Skeletal muscle tissue (tissue), 4 donors: Measurements from ENCODE around the gene CLCN6. TPM values are rescaled to one million over a fixed set of nuclear protein-coding genes. Genes with fewer than 3 reads are reported as not detected.

Experiments used
- H3K27ac ChIP-seq: one replicate; pipeline ENCODE4 v1.7.0; 2013; ENCODE audit warnings: mild to moderate bottlenecking, low read depth, low read length, inconsistent platforms
- H3K27me3 ChIP-seq, 3 donors: one replicate each; pipeline ENCODE4 v1.7.0; 2013; ENCODE audit warnings: low read length in 3 of 3; ENCODE audit not compliant: control insufficient read depth in 3 of 3, insufficient read depth in 3 of 3
- H3K36me3 ChIP-seq, 3 donors: one replicate each; pipeline ENCODE4 v1.7.0; 2013; ENCODE audit warnings: low read length in 3 of 3; ENCODE audit not compliant: control insufficient read depth in 3 of 3, insufficient read depth in 3 of 3
- H3K4me1 ChIP-seq, 3 donors: one replicate each; pipeline ENCODE4 v1.7.0; 2013; ENCODE audit warnings: low read length in 3 of 3, mild to moderate bottlenecking in 3 of 3; ENCODE audit not compliant: control insufficient read depth in 3 of 3, insufficient read depth in 3 of 3
- H3K4me3 ChIP-seq, 3 donors: one replicate each; pipeline ENCODE4 v1.7.0; 2013; ENCODE audit warnings: low read length in 3 of 3
- H3K9ac ChIP-seq, 3 donors: one replicate each; pipeline ENCODE4 v1.7.0; 2013; ENCODE audit warnings: low read length in 3 of 3, mild to moderate bottlenecking in 3 of 3, moderate library complexity in 2 of 3, low read depth in 1 of 3
- H3K9me3 ChIP-seq, 3 donors: one replicate each; pipeline ENCODE4 v1.7.0; 2013; ENCODE audit warnings: low read length in 3 of 3; ENCODE audit not compliant: control insufficient read depth in 3 of 3
- total RNA-seq: library from RNA; depleted of rRNA; stranded (reverse); fragments of >200 nt; gene quantifications from one replicate; pipeline ENCODE4 v1.2.3, GENCODE V29; 2014
- donor health status: Osteomylitis.

Gene CLCN6
- total RNA-seq, 1 donor from 2014 or later = 3.7 TPM

DNA sequence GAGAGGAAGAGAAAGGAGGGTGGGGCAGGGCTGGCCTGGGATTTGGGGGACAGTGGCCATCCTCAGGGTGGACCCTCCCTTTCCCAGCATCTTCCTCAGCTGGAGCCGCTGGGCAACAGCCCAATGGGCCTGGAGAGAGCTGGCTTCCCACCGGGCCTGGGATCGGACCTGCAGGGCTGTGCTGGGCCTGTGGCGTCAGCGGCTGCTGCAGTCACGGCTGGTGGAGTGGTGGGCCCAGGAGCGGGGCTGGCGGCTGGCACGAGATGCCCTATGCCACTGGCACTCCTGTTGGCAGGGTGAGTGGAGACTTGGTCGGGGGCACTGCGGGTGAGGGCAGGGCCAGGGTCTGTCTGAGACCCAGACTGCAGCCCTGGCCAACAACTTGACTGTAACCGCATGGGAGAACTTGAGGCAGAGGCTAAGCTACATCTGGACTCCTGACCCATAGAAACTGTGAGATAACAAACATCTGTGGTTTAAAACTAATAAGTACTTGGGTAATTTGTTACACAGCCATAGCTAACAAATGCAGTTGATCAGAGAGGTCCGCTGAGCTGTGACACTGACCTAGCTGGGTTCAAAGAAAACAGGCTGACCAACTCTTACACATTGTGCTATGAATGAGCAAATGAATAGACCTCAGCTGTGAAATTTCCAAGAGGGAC, 26.1 kb upstream of the CLCN6 start:
- Histone ChIP-seq H3K4me1 (peaks cover 5% of the 10 kb centered on the region in 3 donors), H3K27ac (no peak overlapping the region), H3K4me3 (no peak overlapping the region), H3K36me3 (no peaks in the 10 kb centered on the region), H3K9me3 (no peaks in the 10 kb centered on the region), H3K9ac (no peak overlapping the region), H3K27me3 (no peaks in the 10 kb centered on the region)

DNA sequence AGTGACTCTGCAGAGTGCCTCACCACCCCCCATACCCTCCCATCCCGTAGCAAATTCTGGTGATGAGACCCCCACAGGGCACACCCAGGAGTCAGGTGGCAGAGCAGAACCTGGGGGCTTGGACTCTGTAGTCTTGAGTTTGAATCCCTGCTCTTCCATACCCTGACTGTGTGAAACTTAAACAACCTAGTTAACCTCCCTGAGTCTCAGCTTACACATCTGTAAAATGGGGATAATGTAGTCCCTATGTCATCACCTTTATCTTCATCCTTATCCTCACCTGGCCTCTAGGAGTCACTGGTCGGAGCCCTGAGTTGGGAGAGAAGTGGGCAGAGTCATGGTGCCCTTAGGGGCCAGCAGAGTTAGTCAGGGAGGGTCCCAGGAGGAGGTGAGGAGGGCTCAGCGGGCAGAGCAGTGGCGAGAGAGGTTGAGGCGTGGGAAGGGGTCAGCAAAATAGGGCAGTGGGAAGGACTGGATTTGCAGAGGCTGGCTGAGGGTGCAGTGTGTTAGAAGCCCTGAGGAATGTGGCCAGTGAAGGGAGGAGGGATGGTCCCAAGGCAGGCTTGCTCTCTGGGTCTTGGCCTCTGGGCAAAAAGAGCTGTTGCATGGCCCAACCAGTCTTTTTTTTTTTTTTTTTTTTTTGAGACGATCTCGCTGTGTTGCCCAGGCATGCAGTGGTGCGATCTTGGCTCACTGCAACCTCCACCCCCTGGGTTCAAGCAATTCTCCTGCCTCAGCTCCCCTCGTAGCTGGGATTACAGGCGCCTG, 25.4 kb upstream of the CLCN6 start:
- Histone ChIP-seq H3K27ac (no peak overlapping the region), H3K4me1 (peaks cover 12% of the 10 kb centered on the region in 3 donors), H3K4me3 (no peak overlapping the region), H3K36me3 (no peaks in the 10 kb centered on the region), H3K9me3 (no peaks in the 10 kb centered on the region), H3K9ac (no peak overlapping the region), H3K27me3 (no peaks in the 10 kb centered on the region)

DNA sequence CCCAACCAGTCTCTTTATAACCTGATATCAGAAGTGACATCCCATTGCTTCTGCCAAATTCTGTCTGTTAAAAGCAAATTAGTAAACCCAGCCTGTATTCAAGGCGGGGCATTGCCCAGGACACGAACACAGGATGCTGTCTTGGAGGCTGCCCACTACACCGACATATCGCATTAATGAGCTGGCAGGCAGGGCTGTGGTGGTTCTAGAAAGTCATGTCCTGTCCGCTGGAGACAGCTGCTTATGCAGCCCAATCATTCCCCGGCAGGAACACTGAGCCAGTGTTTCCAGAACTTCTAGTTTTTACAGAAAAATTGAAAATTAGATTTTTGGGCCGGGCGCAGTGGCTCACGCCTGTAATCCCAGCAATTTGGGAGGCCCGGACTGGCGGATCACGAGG, 24.7 kb upstream of the CLCN6 start:
- Histone ChIP-seq H3K9ac (no peak overlapping the region), H3K27ac (no peak overlapping the region), H3K9me3 (no peaks in the 10 kb centered on the region), H3K4me1 (peaks cover 14 to 18% (median 17%) of the 10 kb centered on the region in 3 donors), H3K27me3 (no peaks in the 10 kb centered on the region), H3K36me3 (no peaks in the 10 kb centered on the region), H3K4me3 (no peak overlapping the region)

DNA sequence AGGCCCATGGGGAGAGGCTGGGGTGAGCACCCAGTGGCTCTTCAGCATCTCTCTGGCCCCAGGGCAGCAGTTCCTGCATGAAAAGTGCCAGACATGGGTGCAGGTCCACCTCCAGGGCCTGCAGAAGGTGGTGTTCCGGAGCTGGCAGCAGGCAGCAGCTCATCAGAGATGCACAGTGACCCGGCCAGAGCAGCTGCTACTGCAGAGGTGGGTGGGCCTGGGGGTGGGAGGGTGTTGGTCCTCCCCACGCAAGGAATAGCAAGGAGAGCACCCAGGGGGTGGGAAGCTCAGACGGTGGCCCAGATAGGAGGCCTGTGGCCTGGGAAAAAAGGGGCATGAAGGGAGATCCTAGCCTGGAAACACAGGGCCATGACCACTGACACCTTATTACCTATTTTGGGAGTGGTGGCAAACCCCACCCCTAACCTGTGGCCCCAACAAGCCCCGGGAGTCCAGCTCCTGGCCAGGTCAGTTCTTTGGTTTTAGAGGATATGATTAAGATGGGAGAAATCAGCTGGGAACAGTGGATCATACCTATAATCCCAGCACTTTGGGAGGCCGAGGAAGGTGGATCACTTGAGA, 23.8 kb upstream of the CLCN6 start:
- Histone ChIP-seq H3K36me3 (no peaks in the 10 kb centered on the region), H3K27ac (no peak overlapping the region), H3K27me3 (no peaks in the 10 kb centered on the region), H3K4me3 (no peak overlapping the region), H3K9me3 (no peaks in the 10 kb centered on the region), H3K4me1 (peaks cover 19 to 27% (median 26%) of the 10 kb centered on the region in 3 donors), H3K9ac (no peak overlapping the region)

DNA sequence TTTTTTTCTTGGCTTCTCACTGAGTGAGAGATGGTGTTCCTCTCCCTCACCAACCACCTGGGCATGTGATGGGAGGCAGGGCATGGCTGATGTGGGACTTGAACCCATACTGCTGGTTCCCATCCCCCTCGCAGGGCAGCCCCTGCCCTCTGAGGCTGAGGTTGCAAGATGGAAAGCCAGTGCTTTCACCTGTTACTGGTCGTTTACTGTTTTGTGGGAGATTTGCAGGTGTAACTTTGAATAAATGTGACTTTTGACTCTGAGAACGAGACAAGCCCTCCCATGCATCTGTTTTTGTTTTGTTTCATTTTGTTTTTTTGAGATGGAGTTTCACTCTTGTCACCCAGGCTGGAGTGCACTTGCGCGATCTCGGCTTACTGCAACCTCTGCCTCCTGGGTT, 22.4 kb upstream of the CLCN6 start:
- Histone ChIP-seq H3K27ac (no peak overlapping the region), H3K27me3 (no peaks in the 10 kb centered on the region), H3K9ac (no peak overlapping the region), H3K36me3 (no peaks in the 10 kb centered on the region), H3K4me1 (peaks cover 33 to 41% (median 40%) of the 10 kb centered on the region in 3 donors), H3K4me3 (no peak overlapping the region), H3K9me3 (no peaks in the 10 kb centered on the region)

DNA sequence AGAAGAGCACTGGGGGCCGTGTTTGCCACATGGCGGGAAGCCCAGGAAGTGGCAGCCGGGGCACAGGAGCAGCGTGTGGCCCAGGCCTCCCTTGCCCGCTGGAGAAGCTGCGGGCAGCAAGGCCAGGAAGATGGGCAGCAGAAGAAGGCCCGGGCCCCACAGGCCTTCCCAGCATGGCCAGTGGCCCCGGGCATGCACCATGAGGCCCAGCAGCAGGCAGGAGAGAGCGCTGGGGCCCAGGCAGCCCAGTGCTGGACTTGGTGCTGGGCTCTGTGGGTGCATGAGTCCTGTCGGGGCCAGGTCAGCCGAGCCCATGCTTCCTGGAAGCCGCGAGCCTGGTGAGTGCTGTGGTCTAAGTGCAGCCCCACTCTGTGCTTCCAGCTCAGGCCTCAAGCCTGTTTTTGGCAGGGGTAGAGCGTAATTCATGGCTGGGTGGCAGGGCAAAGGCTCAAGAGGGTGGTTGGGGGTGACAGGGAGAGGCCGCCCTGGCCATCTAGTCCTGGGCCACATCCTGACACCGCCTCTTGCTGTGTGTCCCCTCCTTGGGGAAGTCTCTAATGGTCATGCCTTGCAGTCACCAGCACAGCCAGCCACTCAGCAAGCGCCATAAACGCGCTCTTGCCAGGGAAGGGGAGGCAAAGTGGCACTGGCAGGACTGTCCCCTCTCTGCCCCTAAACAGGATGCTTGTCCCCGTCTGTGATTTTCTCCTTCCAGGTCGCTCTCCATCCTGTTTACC, 21.6 kb upstream of the CLCN6 start:
- Histone ChIP-seq H3K36me3 (peaks cover 0 to 1% (median 1%) of the 10 kb centered on the region in 3 donors), H3K27me3 (no peaks in the 10 kb centered on the region), H3K9ac (peak overlapping the region; percentile 7 to 72 (median 59)), H3K27ac (peak overlapping the region; percentile 56), H3K9me3 (no peaks in the 10 kb centered on the region), H3K4me3 (peak overlapping the region in 1 of 3 donors; percentile 63), H3K4me1 (peaks cover 41 to 49% (median 49%) of the 10 kb centered on the region in 3 donors)

DNA sequence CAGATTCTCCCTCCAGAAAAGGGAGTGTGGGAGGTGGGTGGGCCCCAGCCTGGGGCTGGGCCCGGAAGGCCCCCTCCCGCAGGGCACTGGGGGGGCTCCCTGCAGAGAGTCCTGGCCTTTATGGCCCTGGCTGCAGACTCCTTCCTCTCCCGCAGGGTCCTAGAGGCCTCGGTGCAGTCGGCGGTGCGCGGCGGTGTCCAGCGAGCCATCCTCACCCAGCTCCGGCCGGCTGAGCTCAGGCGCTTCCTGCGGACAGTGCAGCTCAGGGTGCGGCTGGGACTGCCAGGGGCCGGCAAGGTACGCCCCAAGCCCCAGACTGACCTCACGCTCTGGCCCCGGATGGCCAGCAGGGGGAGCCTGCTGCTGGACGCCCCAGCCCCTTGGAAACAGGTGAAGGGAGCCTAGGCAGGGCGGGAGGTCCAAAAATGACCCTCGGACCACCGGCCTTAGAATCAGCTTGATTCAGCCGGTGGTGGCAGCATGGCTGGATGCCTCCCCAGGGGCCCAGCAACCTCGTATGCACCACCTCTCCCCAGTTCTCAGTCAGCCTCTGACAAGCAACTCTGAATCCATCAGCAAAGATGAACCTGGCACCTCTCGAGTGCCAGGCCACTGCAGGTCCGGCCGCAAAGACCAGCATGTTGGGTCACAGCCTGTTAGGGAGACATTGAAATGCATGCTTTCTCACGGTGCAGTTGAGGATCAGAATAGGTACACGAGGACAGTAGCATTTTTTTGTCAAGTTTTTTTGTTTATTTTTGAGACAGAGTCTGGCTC, 20.8 kb upstream of the CLCN6 start:
- Histone ChIP-seq H3K9ac (peak overlapping the region; percentile 7 to 72 (median 59)), H3K4me1 (peaks cover 49 to 57% (median 56%) of the 10 kb centered on the region in 3 donors), H3K4me3 (peak overlapping the region; percentile 54 to 63 (median 56))

DNA sequence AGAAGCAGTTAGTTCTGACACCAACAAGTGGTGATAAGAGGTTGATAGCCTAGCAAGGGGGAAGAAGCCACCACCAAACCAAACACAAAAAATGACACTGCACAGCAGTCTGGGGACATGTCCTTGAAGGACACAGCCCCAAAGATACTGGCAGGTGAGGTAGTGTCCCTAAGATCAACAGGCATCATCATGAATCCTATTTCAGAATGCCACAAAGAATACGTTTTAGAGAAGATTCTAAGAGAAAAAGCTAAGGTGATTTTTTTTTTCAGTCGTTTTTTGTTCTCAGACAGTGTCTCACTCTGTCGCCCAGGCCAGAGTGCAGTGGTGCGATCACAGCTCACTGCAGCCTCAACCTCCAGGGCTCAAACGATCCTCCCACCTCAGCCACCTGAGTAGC, 19.8 kb upstream of the CLCN6 start:
- H3K27me3 ChIP-seq = no peaks in the 10 kb centered on the region
- no peak overlapping the region for H3K9ac ChIP-seq
- no peak overlapping the region for H3K4me3 ChIP-seq
- H3K4me1 ChIP-seq = peaks cover 57 to 67% (median 65%) of the 10 kb centered on the region in 3 donors
- H3K9me3 ChIP-seq = no peaks in the 10 kb centered on the region
- peaks cover 7 to 10% (median 9%) of the 10 kb centered on the region in 3 donors for H3K36me3 ChIP-seq
- peak overlapping the region; percentile 99 for H3K27ac ChIP-seq

More for the DNA sequence above, 20.8 kb upstream of the CLCN6 start:
- peak overlapping the region; percentile 56 for H3K27ac ChIP-seq
- no peaks in the 10 kb centered on the region for H3K27me3 ChIP-seq
- no peaks in the 10 kb centered on the region for H3K9me3 ChIP-seq
- peaks cover 4 to 7% (median 6%) of the 10 kb centered on the region in 3 donors for H3K36me3 ChIP-seq

DNA sequence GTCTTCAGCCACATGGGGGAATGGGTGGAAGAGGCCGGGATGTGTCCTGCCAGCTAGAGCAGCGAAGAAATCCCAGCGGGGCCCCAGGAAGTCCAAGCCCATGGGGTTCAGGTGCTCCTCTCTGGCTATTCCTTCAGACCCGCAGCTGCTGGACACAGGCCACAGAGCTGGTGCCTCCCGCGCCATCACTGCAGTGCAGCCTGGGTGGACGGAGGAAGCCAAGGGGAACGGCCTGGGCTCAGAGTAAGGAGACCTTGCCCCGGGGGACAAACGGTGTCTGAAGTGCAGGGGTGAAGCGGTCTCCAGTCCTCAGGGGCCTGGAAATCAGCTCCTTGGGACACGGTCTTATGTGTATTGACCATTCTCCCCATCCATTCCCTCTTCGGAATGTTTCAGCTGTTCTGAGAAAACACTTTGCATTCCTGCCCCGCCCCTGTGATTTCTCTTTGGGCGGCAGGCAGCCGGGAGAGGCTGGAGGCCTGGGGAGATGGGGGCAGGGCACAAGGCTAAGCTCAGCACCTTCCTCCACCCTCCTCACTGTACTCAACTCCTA, 18.7 kb upstream of the CLCN6 start:
- Histone ChIP-seq H3K9ac (peak overlapping the region; percentile 74 to 84 (median 78)), H3K27me3 (no peaks in the 10 kb centered on the region), H3K9me3 (no peaks in the 10 kb centered on the region), H3K4me3 (peak overlapping the region; percentile 62 to 78 (median 72)), H3K4me1 (peaks cover 69 to 78% (median 76%) of the 10 kb centered on the region in 3 donors), H3K27ac (peak overlapping the region; percentile 99), H3K36me3 (peaks cover 13 to 17% (median 13%) of the 10 kb centered on the region in 3 donors)
